PC-3 (cell line): Measurements from ENCODE around the gene TMEM45A. TPM values are rescaled to one million over a fixed set of nuclear protein-coding genes. Genes with fewer than 3 reads are reported as not detected.
A peak's percentile ranks its signal among the peaks of the same experiment; 100 is the strongest.
"Not testable (repeated sequence)": the region's sequence is repeated elsewhere in the genome, so short reads cannot be mapped to it uniquely, and the experiment has no call there.

Experiments
- ATAC-seq: fragments of 200-7000 bp; cut with Tn5 transposase; 2 replicates; pipeline ENCODE4 v1.9.1; 2020; ENCODE audit warnings: mild to moderate bottlenecking, moderate library complexity
- BruUV-seq: library from RNA; stranded (reverse); fragments of 400-500 nt; replicated peaks from 2 replicates; lab custom pipeline; 2021; lab: Mats Ljungman, UMichigan
- CTCF ChIA-PET: fragments of 300-600 bp; sonication (Branson Sonifier 250); formaldehyde crosslinking; loops from one replicate; lab custom pipeline; 2022; ENCODE audit warnings: antibody characterized with exemption; lab: Charles Lee
- POLR2A ChIA-PET: fragments of 300-600 bp; sonication (Branson Sonifier 250); formaldehyde crosslinking; loops from one replicate; lab custom pipeline; 2022; ENCODE audit warnings: antibody characterized with exemption; ENCODE audit not compliant: unreplicated experiment; lab: Charles Lee
- DNase-seq: peaks from one replicate; pipeline ENCODE4 v3.0.0-alpha.2; 2015
- H2AFZ ChIP-seq: fragments of 300-600 bp; sonication (generic); 2 replicates; pipeline ENCODE4 v1.6.0; 2016; ENCODE audit warnings: antibody characterized with exemption, low read length
- H3F3A ChIP-seq: fragments of 300-600 bp; sonication (generic); one replicate; pipeline ENCODE4 v1.6.0; 2017; ENCODE audit warnings: antibody characterized with exemption, low read length, control low read depth, mild to moderate bottlenecking; ENCODE audit not compliant: unreplicated experiment
- H3K27ac ChIP-seq: fragments of 300-600 bp; sonication (generic); 2 replicates; pipeline ENCODE4 v1.5.1; 2016; ENCODE audit warnings: mild to moderate bottlenecking, low read length
- H3K27me3 ChIP-seq: fragments of 300-600 bp; sonication (generic); 2 replicates; pipeline ENCODE4 v1.6.1; 2016; ENCODE audit warnings: low read length, mixed read lengths
- H3K36me3 ChIP-seq: fragments of 300-600 bp; sonication (generic); 2 replicates; pipeline ENCODE4 v1.6.1; 2016; ENCODE audit warnings: low read depth, mixed run types, low read length, mixed read lengths
- H3K4me1 ChIP-seq: fragments of 300-600 bp; sonication (generic); 2 replicates; pipeline ENCODE4 v1.5.1; 2016; ENCODE audit warnings: low read length; ENCODE audit not compliant: insufficient read depth
- H3K4me2 ChIP-seq: fragments of 300-600 bp; sonication (generic); 2 replicates; pipeline ENCODE4 v1.6.0; 2016; ENCODE audit warnings: low read length
- H3K4me3 ChIP-seq: fragments of 300-600 bp; sonication (generic); 2 replicates; pipeline ENCODE4 v1.5.1; 2016; ENCODE audit warnings: mild to moderate bottlenecking, low read length, mixed read lengths
- H3K79me2 ChIP-seq: fragments of 300-600 bp; sonication (generic); 2 replicates; pipeline ENCODE4 v1.6.1; 2017; ENCODE audit warnings: low read length, mixed read lengths
- H3K9ac ChIP-seq: fragments of 300-600 bp; sonication (generic); 2 replicates; pipeline ENCODE4 v1.6.0; 2016; ENCODE audit warnings: mild to moderate bottlenecking, low read length
- H3K9me2 ChIP-seq: fragments of 300-600 bp; sonication (generic); replicated peaks from 2 replicates; pipeline ENCODE4 v1.6.1; 2016; ENCODE audit warnings: mixed run types, low read length, mixed read lengths
- H3K9me3 ChIP-seq: fragments of 300-600 bp; sonication (generic); 2 replicates; pipeline ENCODE4 v1.6.1; 2016; ENCODE audit warnings: low read length, mixed read lengths
- H4K20me1 ChIP-seq: fragments of 300-600 bp; sonication (generic); 2 replicates; pipeline ENCODE4 v1.6.1; 2016; ENCODE audit warnings: low read length, mixed read lengths
- EZH2 ChIP-seq: fragments of 300-600 bp; sonication (generic); IDR thresholded peaks from one replicate; pipeline ENCODE4 v1.6.1; 2017; ENCODE audit warnings: antibody characterized with exemption, mild to moderate bottlenecking, low read length; ENCODE audit not compliant: unreplicated experiment
- EZH2phosphoT487 ChIP-seq: fragments of 300-600 bp; sonication (generic); IDR thresholded peaks from 2 replicates; pipeline ENCODE4 v1.6.1; 2018; ENCODE audit warnings: mild to moderate bottlenecking, antibody characterized with exemption, low read length, borderline replicate concordance
- intact Hi-C: fragments of 100-400 bp; cut with micrococcal nuclease; formaldehyde crosslinking; loops from 2 replicates; pipeline ENCODE4 v1.9.0; 2023
- total RNA-seq: library from RNA; depleted of rRNA; stranded (reverse); fragments of >200 nt; gene quantifications from 2 replicates; pipeline ENCODE4 v1.2.3, GENCODE V29; 2014
- TF ChIP-seq, protein P1 (sequence below): fragments of 300-600 bp; sonication (generic); conservative IDR thresholded peaks from 2 replicates; pipeline ENCODE4 v1.5.1; 2017; ENCODE audit warnings: antibody characterized with exemption, low read depth, mild to moderate bottlenecking, low read length

TMEM45A gene
- total RNA-seq, 1 experiment from 2014 or later = 7.6 TPM

- Histone ChIP-seq H3K4me1 (peaks cover 48% of the 10 kb centered on the region), H2AFZ (no peak overlapping the region), H3K36me3 (no peaks in the 10 kb centered on the region), H3K9me3 (no peaks in the 10 kb centered on the region), H3K27me3 (no peaks in the 10 kb centered on the region), H3F3A (no peaks in the 10 kb centered on the region), H3K4me3 (no peak overlapping the region), H3K9ac (no peak overlapping the region), H3K27ac (peak overlapping the region; percentile 18; the same call in 1 of the 2 replicates), H4K20me1 (no peaks in the 10 kb centered on the region), H3K9me2 (no peaks in the 10 kb centered on the region), H3K79me2 (no peaks in the 10 kb centered on the region), H3K4me2 (peak overlapping the region; percentile 19; the same call in 1 of the 2 replicates)
- TF ChIP-seq, protein P1, sequence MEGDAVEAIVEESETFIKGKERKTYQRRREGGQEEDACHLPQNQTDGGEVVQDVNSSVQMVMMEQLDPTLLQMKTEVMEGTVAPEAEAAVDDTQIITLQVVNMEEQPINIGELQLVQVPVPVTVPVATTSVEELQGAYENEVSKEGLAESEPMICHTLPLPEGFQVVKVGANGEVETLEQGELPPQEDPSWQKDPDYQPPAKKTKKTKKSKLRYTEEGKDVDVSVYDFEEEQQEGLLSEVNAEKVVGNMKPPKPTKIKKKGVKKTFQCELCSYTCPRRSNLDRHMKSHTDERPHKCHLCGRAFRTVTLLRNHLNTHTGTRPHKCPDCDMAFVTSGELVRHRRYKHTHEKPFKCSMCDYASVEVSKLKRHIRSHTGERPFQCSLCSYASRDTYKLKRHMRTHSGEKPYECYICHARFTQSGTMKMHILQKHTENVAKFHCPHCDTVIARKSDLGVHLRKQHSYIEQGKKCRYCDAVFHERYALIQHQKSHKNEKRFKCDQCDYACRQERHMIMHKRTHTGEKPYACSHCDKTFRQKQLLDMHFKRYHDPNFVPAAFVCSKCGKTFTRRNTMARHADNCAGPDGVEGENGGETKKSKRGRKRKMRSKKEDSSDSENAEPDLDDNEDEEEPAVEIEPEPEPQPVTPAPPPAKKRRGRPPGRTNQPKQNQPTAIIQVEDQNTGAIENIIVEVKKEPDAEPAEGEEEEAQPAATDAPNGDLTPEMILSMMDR = no peak
- ATAC-seq (peak; percentile 45), DNase-seq (peak; percentile 60)
- ChIA-PET POLR2A (no interaction called here), CTCF (no interaction called here)
- intact Hi-C loops = no loop called here
- no TSS peak for BruUV-seq
Measured at GRCh38 chr3:100578646-100579045, 86.2 kb downstream of the TMEM45A start.

DNA sequence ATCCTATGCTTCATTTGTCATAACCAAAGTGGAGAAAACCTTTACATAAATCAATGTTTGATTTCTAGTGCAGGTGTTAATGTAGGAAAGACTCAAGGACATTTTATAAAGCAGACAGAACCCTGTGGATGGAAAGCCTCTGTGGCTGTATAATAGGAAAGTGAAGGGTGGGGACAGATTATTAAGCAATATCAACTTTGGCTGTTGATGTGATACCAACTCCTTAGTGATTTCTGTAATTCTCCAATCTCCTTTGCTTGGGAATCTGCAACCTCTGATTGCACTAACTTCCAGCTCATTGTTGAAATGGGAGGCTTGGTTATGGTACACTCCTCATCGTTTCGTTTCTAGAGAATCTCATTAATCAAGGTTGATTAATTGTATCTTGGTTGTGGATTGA, 87.7 kb downstream of the TMEM45A start:
- intact Hi-C loops = loop anchor here (2.0 kb wide), 1 partner anchor 23 kb away; no protein-coding TSS in a partner anchor
- BruUV-seq = no TSS peak
- POLR2A ChIA-PET = no interaction called here

DNA sequence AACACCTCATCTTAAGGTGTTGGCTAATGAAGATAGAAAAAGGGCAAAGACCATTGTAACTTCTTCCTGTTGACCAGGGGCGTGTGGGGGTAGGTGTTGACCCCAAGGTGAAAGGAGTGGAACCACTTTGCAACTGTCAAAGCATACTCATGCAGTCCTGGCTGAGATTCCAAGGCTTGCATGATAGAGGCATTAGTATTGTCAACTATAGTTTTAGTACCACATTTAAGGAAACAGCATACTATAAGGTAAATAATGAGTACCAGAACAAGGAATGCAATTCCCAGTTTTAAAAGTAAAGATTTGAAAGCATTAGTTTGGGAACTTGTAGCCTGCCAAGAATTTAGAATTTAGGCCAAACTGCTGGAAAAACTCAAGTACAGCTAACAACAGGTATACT, 89.2 kb downstream of the TMEM45A start:
- H2AFZ ChIP-seq = no peak overlapping the region
- H3K4me3 ChIP-seq = peak overlapping the region; percentile 14; the same call in 1 of the 2 replicates
- TF ChIP-seq, protein P1 = no peak
- no peak for TF ChIP-seq EZH2
- TF ChIP-seq EZH2phosphoT487 = no peak
- H3K79me2 ChIP-seq = no peaks in the 10 kb centered on the region
- H3K4me2 ChIP-seq = peak overlapping the region; percentile 69
- no peaks in the 10 kb centered on the region for H3F3A ChIP-seq
- no peaks in the 10 kb centered on the region for H3K27me3 ChIP-seq
- no peak overlapping the region for H3K9ac ChIP-seq
- BruUV-seq = no TSS peak
- no peaks in the 10 kb centered on the region for H3K9me3 ChIP-seq
- DNase-seq (peak; percentile 82), ATAC-seq (peak; percentile 86)
- peak overlapping the region; percentile 69 for H3K27ac ChIP-seq
- H3K9me2 ChIP-seq = no peaks in the 10 kb centered on the region
- H3K4me1 ChIP-seq = peaks cover 50% of the 10 kb centered on the region
- no peaks in the 10 kb centered on the region for H4K20me1 ChIP-seq
- POLR2A ChIA-PET = no interaction called here
- CTCF ChIA-PET = interaction anchor here (0.5 to 1.2 kb wide), 2 partner anchors 119 to 150 kb away, joined by 6 to 7 read pairs; no protein-coding TSS in a partner anchor
- H3K36me3 ChIP-seq = no peaks in the 10 kb centered on the region
- intact Hi-C loops = loop anchor here (2.0 kb wide), 1 partner anchor 25 kb away; no protein-coding TSS in a partner anchor

More for the DNA sequence above, 87.7 kb downstream of the TMEM45A start:
- DNase-seq (no peak), ATAC-seq (no peak)
- Histone ChIP-seq H3K9me2 (no peaks in the 10 kb centered on the region), H3K9ac (no peak overlapping the region), H3K27ac (no peak overlapping the region), H3K36me3 (no peaks in the 10 kb centered on the region), H2AFZ (no peak overlapping the region), H4K20me1 (no peaks in the 10 kb centered on the region), H3K4me2 (no peak overlapping the region), H3K9me3 (no peaks in the 10 kb centered on the region), H3K27me3 (no peaks in the 10 kb centered on the region), H3K4me3 (no peak overlapping the region), H3F3A (no peaks in the 10 kb centered on the region), H3K79me2 (no peaks in the 10 kb centered on the region), H3K4me1 (peaks cover 54% of the 10 kb centered on the region)
- TF ChIP-seq, protein P1 = no peak
- TF ChIP-seq EZH2 (no peak), EZH2phosphoT487 (no peak)
- CTCF ChIA-PET = interaction anchor here (1.1 to 1.7 kb wide), 3 partner anchors 11 to 117 kb away, joined by 3 to 17 read pairs (median 3); no protein-coding TSS in a partner anchor

- ATAC-seq, intact Hi-C loops, H4K20me1 ChIP-seq, H3K9ac ChIP-seq, H3K36me3 ChIP-seq, H3K79me2 ChIP-seq, H3K9me2 ChIP-seq, DNase-seq, H3K27me3 ChIP-seq, H2AFZ ChIP-seq, H3K4me3 ChIP-seq, H3F3A ChIP-seq, H3K9me3 ChIP-seq, BruUV-seq: not testable (repeated sequence)
- Histone ChIP-seq H3K4me2 (peak overlapping the region; percentile 69), H3K4me1 (peaks cover 48% of the 10 kb centered on the region), H3K27ac (peak overlapping the region; percentile 69)
- ChIA-PET CTCF (interaction anchor here (1.2 kb wide), 1 partner anchor 119 kb away, joined by 7 read pairs; no protein-coding TSS in a partner anchor), POLR2A (interaction anchor here (0.6 kb wide), 1 partner anchor 119 kb away, joined by 4 read pairs; no protein-coding TSS in a partner anchor)
Measured at GRCh38 chr3:100582157-100582556, 89.7 kb downstream of the TMEM45A start.
